G401.6 (cell line): ENCODE results near the gene ETV1.

Experiments used
- FAIRE-seq: peaks from 2 replicates; lab custom pipeline; 2012; peaks lifted over from hg19 to GRCh38; lab: Jason Lieb, UNC

ETV1 gene

DNA sequence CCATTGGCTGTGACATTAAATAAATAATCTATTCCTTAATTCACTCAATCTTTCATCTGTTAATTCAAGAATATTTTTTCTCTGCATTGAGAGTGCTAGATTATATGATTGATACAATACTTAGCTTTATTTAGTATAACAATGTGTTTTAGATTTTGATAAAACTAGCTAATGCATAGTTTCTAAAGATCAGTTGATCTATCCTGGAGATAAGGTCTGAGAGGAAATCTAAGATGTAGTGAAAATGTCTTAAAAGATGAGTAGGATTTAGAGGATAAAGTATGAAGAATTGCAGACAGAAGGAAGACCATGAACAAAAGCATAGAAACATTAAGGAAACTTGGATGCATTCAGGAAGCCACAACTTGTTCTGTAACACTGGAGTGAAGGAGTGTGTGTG is 110.3 kb downstream of the ETV1 start:
- no peak for FAIRE-seq

GRCh38 chr7:13878154-13878553 is 111.3 kb downstream of the ETV1 start:
- no peak for FAIRE-seq

DNA sequence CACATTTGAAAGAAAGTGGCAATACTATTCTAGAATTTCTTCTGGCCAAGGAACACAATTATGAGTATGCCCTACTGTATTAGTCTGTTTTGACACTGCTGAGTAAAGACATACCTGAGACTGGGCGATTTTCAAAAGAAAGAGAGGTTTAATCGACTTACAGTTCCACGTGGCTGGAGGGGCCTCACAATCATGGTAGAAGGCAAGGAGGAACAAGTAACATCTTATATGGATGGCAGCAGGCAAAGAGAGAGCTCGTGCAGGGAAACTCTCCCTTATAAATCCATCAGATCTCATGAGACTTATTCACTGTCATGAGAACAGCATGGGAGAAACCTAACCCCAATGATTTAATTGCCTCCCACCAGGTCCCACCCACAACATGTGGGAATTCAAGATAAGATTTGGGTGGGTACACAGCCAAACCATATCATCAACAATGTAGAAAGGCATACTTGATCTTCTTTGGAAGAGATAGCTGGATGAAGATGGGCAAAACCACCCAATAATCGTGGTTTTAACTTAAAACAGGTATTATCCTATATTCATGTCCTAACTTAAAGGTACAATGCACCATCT is 113.9 kb downstream of the ETV1 start:
- FAIRE-seq, result no peak

- FAIRE-seq, result no peak
Observed at GRCh38 chr7:13874783-13875182, 114.7 kb downstream of the ETV1 start.

GRCh38 chr7:13872709-13873108 is 116.8 kb downstream of the ETV1 start:
- FAIRE-seq, result no peak

DNA sequence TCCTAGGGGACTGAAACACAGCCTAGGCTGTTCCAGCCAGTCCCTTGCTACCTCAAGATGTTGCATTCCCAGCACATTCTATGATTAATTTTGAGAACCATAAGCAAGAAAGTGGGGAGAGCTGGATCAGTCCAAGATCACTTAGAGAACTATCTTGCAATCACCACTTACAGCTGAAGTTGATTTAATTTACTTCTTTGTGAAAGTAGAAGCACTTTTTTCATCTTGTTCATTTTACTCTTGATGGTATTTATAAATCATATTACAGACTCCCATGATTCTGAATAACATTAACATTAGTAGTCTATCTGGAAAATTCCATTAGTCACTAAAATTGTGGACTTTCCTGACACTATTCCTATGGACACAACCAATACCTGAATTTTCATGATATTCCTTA is 118.5 kb downstream of the ETV1 start:
- FAIRE-seq, result no peak

- no peak for FAIRE-seq
Observed at GRCh38 chr7:13860734-13861133, 128.7 kb downstream of the ETV1 start.

GRCh38 chr7:13856012-13856411 is 133.5 kb downstream of the ETV1 start:
- FAIRE-seq, result no peak

DNA sequence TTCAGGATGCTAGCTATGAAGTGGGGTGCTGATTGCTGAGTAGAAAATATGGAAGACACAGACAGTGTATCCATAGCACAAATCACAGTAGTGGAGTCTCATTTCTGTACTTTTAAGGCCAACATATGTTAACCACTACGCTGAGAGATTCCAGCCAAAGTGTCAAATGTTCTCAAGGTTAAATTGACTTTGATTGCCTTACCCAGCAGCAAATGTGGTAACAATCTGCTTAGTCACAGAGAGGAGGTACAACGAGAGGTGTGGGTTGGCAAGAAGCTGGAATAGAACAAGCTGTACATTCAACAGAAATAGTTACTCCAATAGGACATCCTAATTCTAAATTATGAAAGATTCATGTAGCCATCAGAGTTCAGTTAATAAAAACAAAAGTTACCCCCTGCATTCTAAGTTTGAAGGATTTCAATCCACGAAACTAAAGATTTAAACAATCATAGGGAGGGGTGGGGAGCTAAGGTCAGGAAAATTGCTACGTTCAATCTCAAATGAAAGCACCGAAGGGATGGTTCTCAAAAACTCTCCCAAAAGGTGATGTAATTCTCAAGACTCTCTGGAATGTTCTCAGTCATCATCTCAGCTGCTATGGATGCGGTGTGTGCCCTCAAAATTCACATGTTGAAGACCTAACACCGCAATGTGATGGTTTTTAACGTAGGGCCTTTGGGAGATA is 137.0 kb downstream of the ETV1 start:
- FAIRE-seq, result no peak

DNA sequence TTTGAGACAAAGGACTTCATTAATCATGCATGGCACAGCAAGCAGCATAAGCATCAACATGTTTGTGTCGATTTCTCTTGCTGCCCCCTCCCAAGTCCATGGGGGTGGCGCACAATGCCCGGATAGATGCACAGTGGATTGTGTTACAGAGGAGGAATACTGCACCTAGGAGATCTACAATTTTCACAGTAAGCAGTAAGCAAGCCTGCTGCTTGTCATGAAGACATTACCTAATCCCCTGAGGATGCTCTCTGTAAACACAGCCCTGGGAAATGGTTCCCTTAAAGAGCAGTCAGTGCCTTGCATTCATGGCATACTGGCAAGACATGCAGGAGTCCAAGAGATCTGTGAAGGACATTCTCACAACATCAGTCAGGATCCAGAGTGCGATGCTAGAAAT is 137.7 kb downstream of the ETV1 start:
- no peak for FAIRE-seq

DNA sequence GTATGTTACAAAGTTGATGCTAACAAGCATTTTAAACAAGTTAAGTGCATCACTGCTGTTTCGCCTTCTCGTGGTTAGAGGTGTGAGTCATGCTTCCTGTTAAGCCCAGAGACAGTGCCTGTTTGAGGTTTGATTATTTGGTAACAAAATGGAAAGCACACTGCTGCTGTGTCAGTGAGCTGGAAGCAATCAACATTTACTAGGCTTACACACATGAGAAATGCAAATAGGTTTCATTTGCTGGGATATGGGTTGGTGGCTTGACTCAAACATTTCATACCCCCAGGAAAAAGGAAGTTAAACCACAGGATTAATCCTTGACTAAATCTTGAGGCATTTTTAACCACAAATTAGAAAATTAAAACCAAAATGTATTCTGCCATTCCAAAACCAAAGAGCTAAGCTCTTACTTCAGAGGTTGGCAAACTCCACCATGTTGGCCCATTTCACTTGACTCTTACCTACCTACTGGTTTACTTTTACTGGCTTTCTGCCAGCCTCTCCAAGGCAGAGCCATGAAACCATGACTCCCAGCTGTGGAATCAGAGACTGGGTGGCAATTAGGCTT is 139.2 kb downstream of the ETV1 start:
- FAIRE-seq, result no peak

- no peak for FAIRE-seq
Observed at GRCh38 chr7:13849163-13849892, 140.1 kb downstream of the ETV1 start.

DNA sequence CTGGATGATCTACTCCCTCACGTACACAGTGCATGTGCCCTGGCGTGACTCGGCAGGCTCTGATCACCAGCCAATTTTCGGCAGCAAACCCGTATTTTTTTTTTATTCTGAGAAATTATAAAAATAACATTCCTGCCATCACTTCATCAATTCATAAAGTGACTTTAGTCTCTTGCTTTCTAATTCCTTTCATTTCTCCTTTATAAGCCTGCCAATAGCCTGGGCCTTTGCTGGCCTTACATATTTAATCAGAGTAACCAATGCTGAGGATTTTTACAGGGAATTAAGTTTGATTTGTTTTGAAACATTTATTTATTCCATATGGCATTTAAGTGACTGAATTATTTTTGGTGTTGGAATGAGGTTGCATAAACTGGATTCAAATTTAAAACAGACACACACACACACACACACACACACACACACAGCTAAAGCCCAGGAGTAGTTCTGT is 140.8 kb downstream of the ETV1 start:
- FAIRE-seq, result no peak

GRCh38 chr7:13846386-13846785 is 143.1 kb downstream of the ETV1 start:
- FAIRE-seq, result no peak

GRCh38 chr7:13845601-13846000 is 143.9 kb downstream of the ETV1 start:
- no peak for FAIRE-seq

DNA sequence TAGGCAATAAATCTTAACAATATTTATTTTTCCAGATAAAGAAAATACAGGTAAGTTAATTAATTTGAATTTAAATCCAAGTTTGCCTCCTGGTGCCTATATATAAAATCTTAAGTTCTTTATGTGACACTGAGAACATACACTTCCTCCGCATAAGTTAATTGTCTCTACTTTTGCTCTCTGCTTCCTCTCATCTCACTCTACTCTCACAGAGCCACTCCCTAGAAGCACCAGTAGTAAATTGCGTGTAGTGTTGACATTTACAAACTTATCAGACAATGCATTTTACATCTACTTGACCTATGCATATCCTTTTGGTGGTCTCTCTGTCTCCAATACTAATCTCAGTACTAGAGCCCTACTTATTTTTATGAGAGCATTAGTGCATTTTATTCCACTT is 144.5 kb downstream of the ETV1 start:
- FAIRE-seq, result no peak

- no peak for FAIRE-seq
Observed at GRCh38 chr7:13841284-13841683, 148.2 kb downstream of the ETV1 start.
